HG03108 (cell line): ENCODE data around the gene MYADML2.

Experiments
- ATAC-seq: cut with Tn5 transposase; IDR thresholded peaks from one replicate; pipeline ENCODE4 v1.9.1; 2021; ENCODE audit warnings: moderate library complexity; ENCODE audit not compliant: unreplicated experiment

MYADML2 gene

GRCh38 chr17:81901167-81902022, 45.6 kb downstream of the MYADML2 start:
- ATAC-seq: no peak

- no peak for ATAC-seq
These were observed 46.7 kb downstream of the MYADML2 start for GRCh38 chr17:81900181-81900820.

GRCh38 chr17:81899514-81900166, 47.4 kb downstream of the MYADML2 start:
- no peak for ATAC-seq

GRCh38 chr17:81898885-81899284, 48.1 kb downstream of the MYADML2 start:
- no peak for ATAC-seq

GRCh38 chr17:81898029-81898866, 48.8 kb downstream of the MYADML2 start:
- no peak for ATAC-seq

- ATAC-seq: no peak
These were observed 51.6 kb downstream of the MYADML2 start for GRCh38 chr17:81895400-81895799.

GRCh38 chr17:81891303-81891552, 55.8 kb downstream of the MYADML2 start:
- no peak for ATAC-seq

- ATAC-seq: peak; percentile 11
These were observed 56.4 kb downstream of the MYADML2 start for GRCh38 chr17:81890447-81891302.
